ENCODE data around the gene CAPNS1. TPM values are rescaled to one million over a fixed set of nuclear protein-coding genes. Genes with fewer than 3 reads are reported as not detected.

The CAPNS1 gene
- polyA plus RNA-seq, 3 donors = 239 to 740 (median 282) TPM

- peaks cover 63 to 76% of the 10 kb centered on the region in 2 donors for H3K36me3 ChIP-seq (replicated peaks in 1 of 2; ENCODE audit: control insufficient read depth in 1 of 2, insufficient read depth in 2 of 2, low read length in 2 of 2)
- no peak for DNase-seq
- no peak overlapping the region for H3K27ac ChIP-seq (ENCODE audit: low read depth in 1 of 2, low read length in 2 of 2)
- no peaks in the 10 kb centered on the region for H3K27me3 ChIP-seq (ENCODE audit: control insufficient read depth in 2 of 2, insufficient read depth in 2 of 2, low read length in 2 of 2)
- no peak overlapping the region for H2AFZ ChIP-seq (ENCODE audit: insufficient read depth, low read depth, low read length, poor library complexity, severe bottlenecking)
- peaks cover 40% of the 10 kb centered on the region for H3K79me2 ChIP-seq (ENCODE audit: insufficient read depth, low read length)
- H3K4me1 Mint-ChIP-seq = peaks cover 18% of the 10 kb centered on the region
- peaks cover 0 to 8% (median 4%) of the 10 kb centered on the region in 3 donors for H3K27me3 Mint-ChIP-seq (ENCODE audit: low read depth in 3 of 3)
- WGBS (ENCODE audit: insufficient coverage) = no CpG with 5 or more reads among the region's 6 CpGs
- H3K9me3 ChIP-seq (replicated peaks in 1 of 2; ENCODE audit: control insufficient read depth in 1 of 2, insufficient read depth in 1 of 2, low read length in 2 of 2) = no peaks in the 10 kb centered on the region
- no peak overlapping the region for H3K4me2 ChIP-seq (replicated peaks; ENCODE audit: extremely low read depth, low read length, poor library complexity, severe bottlenecking)
- H3K4me1 ChIP-seq (ENCODE audit: control insufficient read depth in 1 of 2, insufficient read depth in 2 of 2, low read length in 2 of 2) = peaks cover 10 to 14% of the 10 kb centered on the region in 2 donors
- no peak for TF ChIP-seq CTCF (IDR thresholded peaks at IDR 0.05)
- peaks cover 72 to 76% of the 10 kb centered on the region in 2 donors for H3K36me3 Mint-ChIP-seq
- intact Hi-C loops (cut with micrococcal nuclease) = loop anchor here in 1 of 2 donors (10.0 kb wide), 1 partner anchor 400 kb away; the partner anchor contains the start of genes IGFLR1, LIN37, PSENEN and U2AF1L4
- H3K27ac Mint-ChIP-seq = no peak overlapping the region
- peaks cover 80% of the 10 kb centered on the region for H4K20me1 ChIP-seq (ENCODE audit: insufficient read depth, low read length)
- no peak overlapping the region for H3K4me3 ChIP-seq (replicated peaks in 1 of 3; ENCODE audit: low read depth in 2 of 3, low read length in 3 of 3)
- peaks cover 0 to 4% (median 0%) of the 10 kb centered on the region in 7 donors for H3K9me3 Mint-ChIP-seq
- H3K9ac ChIP-seq (ENCODE audit: insufficient read depth, low read length, poor library complexity, severe bottlenecking) = no peak overlapping the region
- no peak overlapping the region for H3K4me3 Mint-ChIP-seq
These were observed 4.8 kb downstream of the CAPNS1 start for GRCh38 chr19:36144624-36145023.

GRCh38 chr19:36149673-36150406 is 10.0 kb downstream of the CAPNS1 start:
- Mint-ChIP-seq H3K27me3 (ENCODE audit: low read depth in 3 of 3) (peaks cover 0 to 7% (median 0%) of the 10 kb centered on the region in 3 donors), H3K4me3 (no peak overlapping the region), H3K4me1 (peaks cover 23% of the 10 kb centered on the region), H3K9me3 (no peaks in the 10 kb centered on the region), H3K36me3 (peaks cover 63 to 70% of the 10 kb centered on the region in 2 donors), H3K27ac (peak overlapping the region in 1 of 7 donors; percentile 62)
- no peak for DNase-seq
- Histone ChIP-seq H3K9ac (ENCODE audit: insufficient read depth, low read length, poor library complexity, severe bottlenecking) (no peak overlapping the region), H3K9me3 (replicated peaks in 1 of 2; ENCODE audit: control insufficient read depth in 1 of 2, insufficient read depth in 1 of 2, low read length in 2 of 2) (no peaks in the 10 kb centered on the region), H3K4me2 (replicated peaks; ENCODE audit: extremely low read depth, low read length, poor library complexity, severe bottlenecking) (no peak overlapping the region), H3K79me2 (ENCODE audit: insufficient read depth, low read length) (peaks cover 9% of the 10 kb centered on the region), H3K27me3 (ENCODE audit: control insufficient read depth in 2 of 2, insufficient read depth in 2 of 2, low read length in 2 of 2) (no peaks in the 10 kb centered on the region), H3K4me3 (replicated peaks in 1 of 3; ENCODE audit: low read depth in 2 of 3, low read length in 3 of 3) (no peak overlapping the region), H3K36me3 (replicated peaks in 1 of 2; ENCODE audit: control insufficient read depth in 1 of 2, insufficient read depth in 2 of 2, low read length in 2 of 2) (peaks cover 55 to 67% of the 10 kb centered on the region in 2 donors), H3K27ac (ENCODE audit: low read depth in 1 of 2, low read length in 2 of 2) (no peak overlapping the region), H2AFZ (ENCODE audit: insufficient read depth, low read depth, low read length, poor library complexity, severe bottlenecking) (no peak overlapping the region), H4K20me1 (ENCODE audit: insufficient read depth, low read length) (peaks cover 80% of the 10 kb centered on the region), H3K4me1 (ENCODE audit: control insufficient read depth in 1 of 2, insufficient read depth in 2 of 2, low read length in 2 of 2) (peaks cover 8 to 22% of the 10 kb centered on the region in 2 donors)
- no peak for TF ChIP-seq CTCF (IDR thresholded peaks at IDR 0.05)
- WGBS (ENCODE audit: insufficient coverage) = 96% methylated on average over 12 of the region's 13 CpGs
- intact Hi-C loops (cut with micrococcal nuclease) = loop anchor here in 1 of 2 donors (10.0 kb wide), 1 partner anchor 405 kb away; the partner anchor contains the start of genes IGFLR1, LIN37, PSENEN and U2AF1L4
